OCI-LY7 (cell line): ENCODE results near the gene PSMB11. TPM values are rescaled to one million over a fixed set of nuclear protein-coding genes. Genes with fewer than 3 reads are reported as not detected.

Experiments used
- BruUV-seq: library from RNA; stranded (reverse); fragments of 400-500 nt; replicated peaks from 2 replicates; lab custom pipeline; 2021; lab: Mats Ljungman, UMichigan
- CTCF ChIA-PET: fragments of 300-600 bp; sonication (Branson Sonifier 250); formaldehyde crosslinking; loops from one replicate; lab custom pipeline; 2022; ENCODE audit warnings: antibody characterized with exemption; ENCODE audit not compliant: unreplicated experiment; lab: Charles Lee
- POLR2A ChIA-PET: fragments of 300-600 bp; sonication (Branson Sonifier 250); formaldehyde crosslinking; loops from one replicate; lab custom pipeline; 2022; ENCODE audit warnings: antibody characterized with exemption; lab: Charles Lee
- DNase-seq: peaks from one replicate; pipeline ENCODE4 v3.0.0-alpha.2; 2015; ENCODE audit warnings: low spot score
- H2AFZ ChIP-seq: fragments of 200-600 bp; sonication (generic), shearing (Covaris generic); 2 replicates; pipeline ENCODE4 v1.6.1; 2014; ENCODE audit warnings: mild to moderate bottlenecking, antibody characterized with exemption, low read length, moderate library complexity
- H3K27ac ChIP-seq: fragments of 200-600 bp; sonication (generic); 2 replicates; pipeline ENCODE4 v1.5.1; 2014; ENCODE audit warnings: mixed run types, low read depth, mild to moderate bottlenecking, moderate library complexity, low read length, inconsistent platforms; ENCODE audit not compliant: poor library complexity, severe bottlenecking
- H3K36me3 ChIP-seq: fragments of 200-600 bp; sonication (generic); 2 replicates; pipeline ENCODE4 v1.6.1; 2014; ENCODE audit warnings: mild to moderate bottlenecking, antibody characterized with exemption, low read length, moderate library complexity, mixed read lengths; ENCODE audit not compliant: insufficient read depth
- H3K4me1 ChIP-seq: fragments of 200-600 bp; sonication (generic); 2 replicates; pipeline ENCODE4 v1.5.1; 2014; ENCODE audit warnings: mild to moderate bottlenecking, low read length; ENCODE audit not compliant: insufficient read depth, poor library complexity, severe bottlenecking
- H3K4me2 ChIP-seq: fragments of 200-600 bp; sonication (generic); 2 replicates; pipeline ENCODE4 v1.6.1; 2014; ENCODE audit warnings: mild to moderate bottlenecking, low read length
- H3K4me3 ChIP-seq: fragments of 200-600 bp; sonication (generic); 2 replicates; pipeline ENCODE4 v1.5.1; 2014; ENCODE audit warnings: mild to moderate bottlenecking, low read depth, low read length; ENCODE audit not compliant: poor library complexity, severe bottlenecking
- H3K79me2 ChIP-seq: fragments of 200-600 bp; sonication (generic); 2 replicates; pipeline ENCODE4 v1.6.1; 2016; ENCODE audit warnings: low read depth, mild to moderate bottlenecking, low read length, moderate library complexity, mixed read lengths; ENCODE audit not compliant: insufficient read depth
- H3K9me2 ChIP-seq: fragments of 200-600 bp; sonication (generic); 2 replicates; pipeline ENCODE4 v1.6.1; 2016; ENCODE audit warnings: mild to moderate bottlenecking, low read length, mixed read lengths; ENCODE audit not compliant: insufficient read depth
- H3K9me3 ChIP-seq: fragments of 200-600 bp; sonication (generic); 2 replicates; pipeline ENCODE4 v1.6.1; 2014; ENCODE audit warnings: mild to moderate bottlenecking, mixed run types, low read length, mixed read lengths
- H4K20me1 ChIP-seq: fragments of 200-600 bp; sonication (generic); 2 replicates; pipeline ENCODE4 v1.6.1; 2014; ENCODE audit warnings: mild to moderate bottlenecking, antibody characterized with exemption, low read length, moderate library complexity, mixed read lengths; ENCODE audit not compliant: insufficient read depth
- CTCF ChIP-seq: fragments of 200-600 bp; sonication (generic); conservative IDR thresholded peaks from 2 replicates; pipeline ENCODE4 v1.5.1; 2014; ENCODE audit warnings: mild to moderate bottlenecking, antibody characterized with exemption, low read length, moderate library complexity, mixed read lengths
- EZH2phosphoT487 ChIP-seq: fragments of 200-600 bp; sonication (generic); IDR thresholded peaks from 2 replicates; pipeline ENCODE4 v1.6.1; 2018; ENCODE audit warnings: low read depth, borderline replicate concordance, mild to moderate bottlenecking, mixed run types, antibody characterized with exemption, low read length, moderate library complexity, mixed read lengths
- intact Hi-C: fragments of 100-400 bp; cut with micrococcal nuclease; formaldehyde crosslinking; loops from one replicate; pipeline ENCODE4 v1.10.0; 2022; ENCODE audit not compliant: unreplicated experiment
- total RNA-seq, 2 experiments: library from RNA; depleted of rRNA in 1 of 2; stranded (reverse); fragments of >200 nt in 1 of 2; shearing (Covaris generic) in 1 of 2; gene quantifications; 2 replicates each; pipeline ENCODE4 v1.2.3, GENCODE V29; 2014 to 2022

Gene PSMB11
- total RNA-seq, 2 experiments from 2014 or later = not detected

GRCh38 chr14:23005451-23006187, 36.4 kb upstream of the PSMB11 start:
- Histone ChIP-seq H3K4me1 (peaks cover 43% of the 10 kb centered on the region), H3K4me3 (peak overlapping the region; percentile 80), H3K36me3 (no peaks in the 10 kb centered on the region), H3K9me3 (no peaks in the 10 kb centered on the region), H2AFZ (peak overlapping the region; percentile 69; the same call in 1 of the 2 replicates), H3K27ac (peak overlapping the region; percentile 82), H3K79me2 (peaks cover 32% of the 10 kb centered on the region; the same call in 1 of the 2 replicates), H3K4me2 (peak overlapping the region; percentile 100), H4K20me1 (no peaks in the 10 kb centered on the region), H3K9me2 (no peaks in the 10 kb centered on the region)
- TF ChIP-seq EZH2phosphoT487 = no peak
- TF ChIP-seq CTCF = no peak
- BruUV-seq = no TSS peak
- ChIA-PET POLR2A (interaction anchor here (0.7 to 3.6 kb wide), 11 partner anchors 9 to 89 kb away, joined by 3 to 41 read pairs (median 8); partner anchors contain the start of genes ACIN1, C14orf119, HAUS4 and PRMT5), CTCF (interaction anchor here (2.2 kb wide), 2 partner anchors 11 to 19 kb away, joined by 8 to 16 read pairs; no protein-coding TSS in a partner anchor)
- no peak for DNase-seq
- intact Hi-C loops = loop anchor here (2.0 to 5.0 kb wide), 5 partner anchors 77 to 448 kb away; partner anchors contain the start of genes LRP10, PPP1R3E and PRMT5

GRCh38 chr14:23006188-23006534, 35.9 kb upstream of the PSMB11 start:
- TF ChIP-seq EZH2phosphoT487 = no peak
- no peak for TF ChIP-seq CTCF
- no peaks in the 10 kb centered on the region for H4K20me1 ChIP-seq
- no peak for DNase-seq
- peak overlapping the region; percentile 80 for H3K4me3 ChIP-seq
- peak overlapping the region; percentile 69 for H2AFZ ChIP-seq
- CTCF ChIA-PET = interaction anchor here (1.2 to 2.2 kb wide), 6 partner anchors 9 to 416 kb away, joined by 3 to 16 read pairs (median 4); no protein-coding TSS in a partner anchor
- peaks cover 32% of the 10 kb centered on the region; the same call in 1 of the 2 replicates for H3K79me2 ChIP-seq
- peak overlapping the region; percentile 82 for H3K27ac ChIP-seq
- peaks cover 44% of the 10 kb centered on the region for H3K4me1 ChIP-seq
- no peaks in the 10 kb centered on the region for H3K9me2 ChIP-seq
- TSS peak; percentile 14 for BruUV-seq
- no peaks in the 10 kb centered on the region for H3K9me3 ChIP-seq
- POLR2A ChIA-PET = interaction anchor here (0.6 to 3.6 kb wide), 17 partner anchors 9 to 435 kb away, joined by 3 to 41 read pairs (median 6); partner anchors contain the start of genes ACIN1, C14orf119, HAUS4 and OXA1L
- H3K4me2 ChIP-seq = peak overlapping the region; percentile 100
- H3K36me3 ChIP-seq = no peaks in the 10 kb centered on the region
- intact Hi-C loops = loop anchor here (2.0 to 5.0 kb wide), 5 partner anchors 77 to 449 kb away; partner anchors contain the start of genes LRP10, PPP1R3E and PRMT5
